NCI-H69 (cell line): ENCODE measurements around the gene CYB5R2.

ENCODE experiments used
- DNase-seq: peaks from one replicate; lab custom pipeline; 2025; lab: John Stamatoyannopoulos, UW

The CYB5R2 gene

GRCh38 chr11:7638710-7639642, 34.3 kb downstream of the CYB5R2 start:
- DNase-seq, result peak; percentile 56

GRCh38 chr11:7637447-7638157, 35.7 kb downstream of the CYB5R2 start:
- DNase-seq, result peak; percentile 22

- no peak for DNase-seq
Measured at GRCh38 chr11:7636350-7636749, 37.0 kb downstream of the CYB5R2 start.

GRCh38 chr11:7635708-7636107, 37.6 kb downstream of the CYB5R2 start:
- no peak for DNase-seq

GRCh38 chr11:7635137-7635536, 38.2 kb downstream of the CYB5R2 start:
- DNase-seq, result peak; percentile 56

GRCh38 chr11:7632211-7632610, 41.1 kb downstream of the CYB5R2 start:
- no peak for DNase-seq

- no peak for DNase-seq
Measured at GRCh38 chr11:7630002-7630401, 43.3 kb downstream of the CYB5R2 start.

- DNase-seq, result no peak
Measured at GRCh38 chr11:7628660-7629059, 44.6 kb downstream of the CYB5R2 start.

- DNase-seq, result peak; percentile 5
Measured at GRCh38 chr11:7622721-7623120, 50.6 kb downstream of the CYB5R2 start.

- DNase-seq, result no peak
Measured at GRCh38 chr11:7621554-7621953, 51.7 kb downstream of the CYB5R2 start.

GRCh38 chr11:7621090-7621489, 52.2 kb downstream of the CYB5R2 start:
- DNase-seq, result no peak

GRCh38 chr11:7619322-7619721, 54.0 kb downstream of the CYB5R2 start:
- DNase-seq, result no peak

- no peak for DNase-seq
Measured at GRCh38 chr11:7617032-7617431, 56.3 kb downstream of the CYB5R2 start.
